Endothelial cell of umbilical vein (primary cell): Measurements from ENCODE around the gene CD44. TPM values are rescaled to one million over a fixed set of nuclear protein-coding genes. Genes with fewer than 3 reads are reported as not detected.

Source experiments
- BruUV-seq: library from RNA; stranded (reverse); fragments of 400-500 nt; replicated peaks from 2 replicates; lab custom pipeline; 2021; lab: Mats Ljungman, UMichigan
- CTCF ChIA-PET: fragments of 300-600, 350-600 bp; sonication (Branson Sonifier 250); formaldehyde crosslinking; loops from one replicate; lab custom pipeline; 2021; ENCODE audit warnings: antibody characterized with exemption, inconsistent platforms; lab: Charles Lee
- POLR2A ChIA-PET: fragments of 300-600, 350-600 bp; sonication (Branson Sonifier 250); formaldehyde crosslinking; loops from one replicate; lab custom pipeline; 2021; ENCODE audit warnings: antibody characterized with exemption, inconsistent platforms; lab: Charles Lee
- DNase-seq: peaks from one replicate; pipeline ENCODE4 v3.0.0-alpha.2; 2011; ENCODE audit warnings: low read depth, low spot score
- FAIRE-seq: peaks from 2 replicates; lab custom pipeline; 2011; peaks lifted over from hg19 to GRCh38; lab: Jason Lieb, UNC
- H2AFZ ChIP-seq: 2 replicates; pipeline ENCODE4 v1.6.0; 2012; ENCODE audit warnings: low read depth, low read length, control low read depth, inconsistent platforms
- H3K27ac ChIP-seq: 2 replicates; pipeline ENCODE4 v1.5.1; 2011; ENCODE audit warnings: low read depth, mild to moderate bottlenecking, control low read depth, low read length, moderate library complexity; ENCODE audit not compliant: insufficient read depth
- H3K27me3 ChIP-seq, 2 experiments: 2 replicates each; pipeline versions ENCODE4 v1.6.0 to v1.6.1; 2011; ENCODE audit warnings: low read length in 2 of 2, mixed read lengths in 1 of 2; ENCODE audit not compliant: control insufficient read depth in 2 of 2, insufficient read depth in 2 of 2
- H3K36me3 ChIP-seq, 2 experiments: 2 replicates in 1 of 2; 3 replicates in 1 of 2; pipeline ENCODE4 v1.5.1; 2011; ENCODE audit warnings: low read length in 2 of 2, mild to moderate bottlenecking in 1 of 2, moderate library complexity in 1 of 2; ENCODE audit not compliant: control insufficient read depth in 2 of 2, insufficient read depth in 2 of 2; ENCODE audit errors: extremely low read depth in 1 of 2
- H3K4me1 ChIP-seq: 3 replicates; pipeline ENCODE4 v1.5.1; 2011; ENCODE audit warnings: mild to moderate bottlenecking, low read length; ENCODE audit not compliant: control insufficient read depth, insufficient read depth; ENCODE audit errors: extremely low read depth
- H3K4me2 ChIP-seq: 2 replicates; pipeline ENCODE4 v1.6.1; 2011; ENCODE audit warnings: low read length, control low read depth, mixed read lengths; ENCODE audit not compliant: insufficient read depth
- H3K4me3 ChIP-seq, 3 experiments: fragments of 200-600 bp in 1 of 3; sonication (generic), shearing (Covaris generic) in 1 of 3; replicated peaks in 1 of 3; 2 replicates each; pipeline ENCODE4 v1.5.1; 2011 to 2016; ENCODE audit warnings: control low read depth in 3 of 3, low read length in 3 of 3, mild to moderate bottlenecking in 2 of 3, inconsistent platforms in 1 of 3, low read depth in 1 of 3, moderate library complexity in 1 of 3; ENCODE audit not compliant: insufficient read depth in 1 of 3
- H3K79me2 ChIP-seq: 2 replicates; pipeline ENCODE4 v1.6.0; 2012; ENCODE audit warnings: low read length, inconsistent platforms; ENCODE audit not compliant: control insufficient read depth, insufficient read depth
- H3K9ac ChIP-seq: replicated peaks from 2 replicates; pipeline ENCODE3; 2011; ENCODE audit warnings: low read length, control low read depth; ENCODE audit not compliant: insufficient read depth; ENCODE audit errors: extremely low read depth
- H3K9me1 ChIP-seq: replicated peaks from 3 replicates; pipeline ENCODE4 v1.6.0; 2011; ENCODE audit warnings: mild to moderate bottlenecking, low read length; ENCODE audit not compliant: control insufficient read depth, insufficient read depth; ENCODE audit errors: extremely low read depth
- H3K9me3 ChIP-seq: replicated peaks from 2 replicates; pipeline ENCODE4 v1.5.1; 2012; ENCODE audit warnings: low read length, inconsistent platforms; ENCODE audit not compliant: control insufficient read depth, insufficient read depth
- H4K20me1 ChIP-seq: replicated peaks from 2 replicates; pipeline ENCODE3; 2011; ENCODE audit warnings: mild to moderate bottlenecking, low read length; ENCODE audit not compliant: control insufficient read depth, insufficient read depth; ENCODE audit errors: extremely low read depth
- EZH2 ChIP-seq: IDR thresholded peaks from 2 replicates; pipeline ENCODE4 v1.6.1; 2012; ENCODE audit warnings: borderline replicate concordance, low read depth, mild to moderate bottlenecking, moderate library complexity, low read length, inconsistent platforms; ENCODE audit not compliant: severe bottlenecking
- FOS ChIP-seq: IDR thresholded peaks from 2 replicates; pipeline ENCODE4 v1.6.1; 2011; ENCODE audit warnings: mild to moderate bottlenecking, low read length, moderate library complexity, borderline replicate concordance; ENCODE audit not compliant: insufficient read depth
- GATA2 ChIP-seq: IDR thresholded peaks from 2 replicates; pipeline ENCODE4 v1.7.0; 2011; ENCODE audit warnings: low read depth, mild to moderate bottlenecking, moderate library complexity, mixed read lengths, low read length; ENCODE audit not compliant: insufficient read length, insufficient read depth
- JUN ChIP-seq: IDR thresholded peaks from 2 replicates; pipeline ENCODE4 v1.6.1; 2011; ENCODE audit warnings: borderline replicate concordance, low read depth; ENCODE audit not compliant: insufficient read length, insufficient read depth
- MYC ChIP-seq: IDR thresholded peaks from one replicate; pipeline ENCODE4 v1.6.1; 2011; ENCODE audit warnings: mild to moderate bottlenecking, low read depth, low read length
- POLR2A ChIP-seq: IDR thresholded peaks from 2 replicates; pipeline ENCODE4 v1.6.1; 2012; ENCODE audit warnings: low read depth, mild to moderate bottlenecking, control low read depth, low read length
- POLR2AphosphoS5 ChIP-seq: IDR thresholded peaks from 2 replicates; pipeline ENCODE4 v1.6.1; 2012; ENCODE audit warnings: low read depth, mild to moderate bottlenecking, control low read depth, low read length, moderate library complexity; ENCODE audit not compliant: insufficient read depth
- dilution Hi-C: fragments of 300-500 bp; cut with MboI; formaldehyde crosslinking; loops from one replicate; pipeline ENCODE4 v1.15.0; 2019; ENCODE audit warnings: low sequenced_read_pairs; ENCODE audit not compliant: extremely low pct_ligation_motif_present
- intact Hi-C: fragments of 100-400 bp; cut with micrococcal nuclease; formaldehyde crosslinking; loops from one replicate; pipeline ENCODE4 v1.10.0; 2022
- polyA plus RNA-seq, 4 experiments: library from polyadenylated mRNA; depleted of rRNA in 3 of 4; stranded (reverse) in 3 of 4; unstranded in 1 of 4; fragments of >200 nt; gene quantifications; 2 replicates each; pipeline versions ENCODE4 v1.2.1 to v1.2.3, GENCODE V29; 2011 to 2012; ENCODE audit warnings: missing spikeins in 1 of 4
- total RNA-seq: library from RNA; stranded (reverse); gene quantifications from 2 replicates; pipeline ENCODE4 v1.2.3, GENCODE V29; 2021
- TF ChIP-seq, protein P1 (sequence below): IDR thresholded peaks from 2 replicates; pipeline ENCODE4 v1.6.1; 2011; ENCODE audit not compliant: insufficient read depth, insufficient read length
- TF ChIP-seq, protein P2 (sequence below), 2 donors: IDR thresholded peaks; 1 replicate in 1 of 2; 2 replicates in 1 of 2; pipeline ENCODE4 v1.5.1; 2011; ENCODE audit warnings: low read length in 2 of 2, mild to moderate bottlenecking in 2 of 2, moderate library complexity in 2 of 2, control low read depth in 1 of 2, inconsistent platforms in 1 of 2, low read depth in 1 of 2; ENCODE audit not compliant: insufficient read depth in 1 of 2; ENCODE audit errors: extremely low read depth in 1 of 2

The CD44 gene
- total and polyA plus RNA-seq, 2 donors (not counting 3 experiments of a cell fraction or from before 2014, with no cell fraction given) = 25.5 to 26.3 TPM

GRCh38 chr11:35210876-35211546 is 72.0 kb downstream of the CD44 start:
- TF ChIP-seq MYC (no peak), EZH2 (no peak), POLR2AphosphoS5 (no peak), FOS (no peak), GATA2 (no peak), JUN (no peak), POLR2A (no peak)
- TF ChIP-seq, protein P1, sequence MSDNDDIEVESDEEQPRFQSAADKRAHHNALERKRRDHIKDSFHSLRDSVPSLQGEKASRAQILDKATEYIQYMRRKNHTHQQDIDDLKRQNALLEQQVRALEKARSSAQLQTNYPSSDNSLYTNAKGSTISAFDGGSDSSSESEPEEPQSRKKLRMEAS = no peak
- TF ChIP-seq, protein P2, sequence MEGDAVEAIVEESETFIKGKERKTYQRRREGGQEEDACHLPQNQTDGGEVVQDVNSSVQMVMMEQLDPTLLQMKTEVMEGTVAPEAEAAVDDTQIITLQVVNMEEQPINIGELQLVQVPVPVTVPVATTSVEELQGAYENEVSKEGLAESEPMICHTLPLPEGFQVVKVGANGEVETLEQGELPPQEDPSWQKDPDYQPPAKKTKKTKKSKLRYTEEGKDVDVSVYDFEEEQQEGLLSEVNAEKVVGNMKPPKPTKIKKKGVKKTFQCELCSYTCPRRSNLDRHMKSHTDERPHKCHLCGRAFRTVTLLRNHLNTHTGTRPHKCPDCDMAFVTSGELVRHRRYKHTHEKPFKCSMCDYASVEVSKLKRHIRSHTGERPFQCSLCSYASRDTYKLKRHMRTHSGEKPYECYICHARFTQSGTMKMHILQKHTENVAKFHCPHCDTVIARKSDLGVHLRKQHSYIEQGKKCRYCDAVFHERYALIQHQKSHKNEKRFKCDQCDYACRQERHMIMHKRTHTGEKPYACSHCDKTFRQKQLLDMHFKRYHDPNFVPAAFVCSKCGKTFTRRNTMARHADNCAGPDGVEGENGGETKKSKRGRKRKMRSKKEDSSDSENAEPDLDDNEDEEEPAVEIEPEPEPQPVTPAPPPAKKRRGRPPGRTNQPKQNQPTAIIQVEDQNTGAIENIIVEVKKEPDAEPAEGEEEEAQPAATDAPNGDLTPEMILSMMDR (IDR thresholded peaks at IDR 0.05; ENCODE audit: extremely low read depth in 1 of 2, insufficient read depth in 1 of 2, low read depth in 1 of 2, low read length in 2 of 2) = no peak
- Histone ChIP-seq H3K27ac (no peak overlapping the region), H3K9me1 (no peaks in the 10 kb centered on the region), H3K27me3 (no peaks in the 10 kb centered on the region), H3K9ac (no peak overlapping the region), H3K79me2 (peaks cover 2% of the 10 kb centered on the region), H3K4me2 (no peak overlapping the region), H4K20me1 (no peaks in the 10 kb centered on the region), H3K36me3 (peaks cover 0 to 4% of the 10 kb centered on the region in 2 experiments), H3K9me3 (no peaks in the 10 kb centered on the region), H3K4me1 (peaks cover 9% of the 10 kb centered on the region), H3K4me3 (no peak overlapping the region), H2AFZ (no peak overlapping the region)
- CTCF ChIA-PET = no interaction called here
- FAIRE-seq (no peak), DNase-seq (no peak)
- no TSS peak for BruUV-seq
- dilution Hi-C loops = no loop called here
- intact Hi-C loops = no loop called here
- POLR2A ChIA-PET = no interaction called here
